HepG2 (cell line): ENCODE data around the gene CST4. TPM values are rescaled to one million over a fixed set of nuclear protein-coding genes. Genes with fewer than 3 reads are reported as not detected.

Source experiments
- ATAC-seq: fragments of 200-7000 bp; cut with Tn5 transposase; 3 replicates; pipeline ENCODE4 v1.9.1; 2020; ENCODE audit warnings: mild to moderate bottlenecking, moderate library complexity
- BruUV-seq: library from RNA; stranded (reverse); fragments of 400-500 nt; replicated peaks from 2 replicates; lab custom pipeline; 2021; lab: Mats Ljungman, UMichigan
- CTCF ChIA-PET: fragments of 300-600 bp; formaldehyde crosslinking; extraction: SDS; loops from one replicate; lab custom pipeline; 2021; ENCODE audit warnings: low total read pairs, inconsistent platforms, low intra/inter-chr PET ratio; lab: Yijun Ruan, JAX
- POLR2A ChIA-PET: fragments of 350-600 bp; sonication (Branson Sonifier 250); formaldehyde crosslinking; loops from one replicate; lab custom pipeline; 2020; ENCODE audit warnings: antibody characterized with exemption, inconsistent platforms; lab: Yijun Ruan, JAX
- DNase-seq: peaks from one replicate; pipeline ENCODE4 v3.0.0-alpha.2; 2015; ENCODE audit warnings: low spot score
- FAIRE-seq: peaks from 3 replicates; lab custom pipeline; 2011; peaks lifted over from hg19 to GRCh38; lab: Jason Lieb, UNC
- H2AFZ ChIP-seq: one replicate; pipeline ENCODE4 v1.6.1; 2011; ENCODE audit warnings: low read length, inconsistent platforms
- H3K27ac ChIP-seq: fragments of 300-600 bp; 3 replicates; pipeline ENCODE4 v1.8.0; 2011; ENCODE audit warnings: mixed run types, mild to moderate bottlenecking, mixed read lengths, low read length, inconsistent platforms; ENCODE audit not compliant: insufficient read depth; ENCODE audit errors: extremely low read length
- H3K27me3 ChIP-seq, 2 experiments: fragments of 200-600 bp in 1 of 2; 2 replicates in 1 of 2; 3 replicates in 1 of 2; pipeline versions ENCODE4 v1.6.0 to v1.8.0; 2011; ENCODE audit warnings: low read length in 2 of 2, mild to moderate bottlenecking in 2 of 2, moderate library complexity in 2 of 2, inconsistent platforms in 1 of 2; ENCODE audit not compliant: insufficient read depth in 2 of 2, control insufficient read depth in 1 of 2
- H3K36me3 ChIP-seq, 2 experiments: fragments of 200-600 bp in 1 of 2; replicated peaks in 1 of 2; 2 replicates in 1 of 2; 3 replicates in 1 of 2; pipeline versions ENCODE4 v1.5.1 to v1.8.0; 2011; ENCODE audit warnings: low read length in 2 of 2, inconsistent platforms in 1 of 2; ENCODE audit not compliant: insufficient read depth in 2 of 2, control insufficient read depth in 1 of 2
- H3K4me1 ChIP-seq: 2 replicates; pipeline ENCODE4 v1.5.1; 2012; ENCODE audit warnings: low read length, inconsistent platforms; ENCODE audit not compliant: insufficient read depth
- H3K4me2 ChIP-seq: 2 replicates; pipeline ENCODE4 v1.6.0; 2011; ENCODE audit warnings: low read depth, low read length, inconsistent platforms
- H3K4me3 ChIP-seq, 3 experiments: fragments of 200-600 bp in 1 of 3; sonication (generic), shearing (Covaris generic) in 1 of 3; replicated peaks in 1 of 3; 2 replicates each; pipeline ENCODE4 v1.5.1; 2011 to 2016; ENCODE audit warnings: low read length in 3 of 3, inconsistent platforms in 2 of 3, low read depth in 2 of 3, mild to moderate bottlenecking in 2 of 3, control low read depth in 1 of 3, mixed read lengths in 1 of 3; ENCODE audit not compliant: insufficient read depth in 1 of 3
- H3K79me2 ChIP-seq: one replicate; pipeline ENCODE4 v1.6.1; 2011; ENCODE audit warnings: low read length, inconsistent platforms; ENCODE audit not compliant: insufficient read depth
- H3K9ac ChIP-seq: 2 replicates; pipeline ENCODE4 v1.6.0; 2011; ENCODE audit warnings: mild to moderate bottlenecking, low read depth, low read length, inconsistent platforms; ENCODE audit not compliant: insufficient read depth
- H3K9me3 ChIP-seq: 2 replicates; pipeline ENCODE4 v1.5.1; 2012; ENCODE audit warnings: mild to moderate bottlenecking, low read length
- H4K20me1 ChIP-seq: 2 replicates; pipeline ENCODE4 v1.6.0; 2011; ENCODE audit warnings: inconsistent platforms, mild to moderate bottlenecking, low read length, moderate library complexity; ENCODE audit not compliant: insufficient read depth
- AGO1 ChIP-seq: fragments of 200-400 bp; formaldehyde crosslinking; IDR thresholded peaks from 2 replicates; pipeline ENCODE4 v1.6.1; 2017; ENCODE audit warnings: mild to moderate bottlenecking, low read depth, low read length, moderate library complexity; ENCODE audit not compliant: poor library complexity, severe bottlenecking
- ATM ChIP-seq: fragments of 450-650 bp; IDR thresholded peaks from 2 replicates; pipeline ENCODE4 v1.7.1; 2017; ENCODE audit warnings: mild to moderate bottlenecking, borderline replicate concordance
- CCAR2 ChIP-seq: fragments of 200-400 bp; formaldehyde crosslinking; optimal IDR thresholded peaks from 2 replicates; pipeline ENCODE3; 2018; ENCODE audit warnings: low read depth, mild to moderate bottlenecking, low read length, moderate library complexity
- FOXP1 ChIP-seq, 2 experiments: fragments of 450-650 bp in 1 of 2; IDR thresholded peaks; 2 replicates each; pipeline ENCODE4 v1.6.1; 2017 to 2018; ENCODE audit warnings: antibody characterized with exemption in 1 of 2
- MATR3 ChIP-seq: sonication (generic); formaldehyde crosslinking; IDR thresholded peaks from 2 replicates; pipeline ENCODE4 v1.4.0; 2020; ENCODE audit warnings: missing genetic modification reagents
- NR2C2 ChIP-seq: sonication (generic); formaldehyde crosslinking; IDR thresholded peaks from 2 replicates; pipeline ENCODE4 v1.4.0; 2020; ENCODE audit warnings: missing genetic modification reagents, mild to moderate bottlenecking, moderate library complexity, borderline replicate concordance
- PAF1 ChIP-seq: IDR thresholded peaks from 2 replicates; pipeline ENCODE4 v1.6.1; 2016; ENCODE audit warnings: missing genetic modification reagents, missing compliant biosample characterization
- PCBP2 ChIP-seq: fragments of 200-400 bp; formaldehyde crosslinking; optimal IDR thresholded peaks from 2 replicates; pipeline ENCODE3; 2018; ENCODE audit warnings: low read length, low read depth; ENCODE audit not compliant: poor library complexity, severe bottlenecking
- PHB2 ChIP-seq: fragments of 450-650 bp; IDR thresholded peaks from 2 replicates; pipeline ENCODE4 v1.6.1; 2018; ENCODE audit not compliant: partially characterized antibody
- PHF20 ChIP-seq: sonication (generic); formaldehyde crosslinking; IDR thresholded peaks from 2 replicates; pipeline ENCODE4 v1.5.0; 2020; ENCODE audit warnings: mild to moderate bottlenecking, missing genetic modification reagents
- PREB ChIP-seq: sonication (generic); formaldehyde crosslinking; IDR thresholded peaks from 2 replicates; pipeline ENCODE4 v1.4.0; 2020; ENCODE audit warnings: missing genetic modification reagents
- RAD21 ChIP-seq: fragments of 450-650 bp; formaldehyde crosslinking; IDR thresholded peaks from 2 replicates; pipeline ENCODE4 v1.5.0; 2020; ENCODE audit warnings: mild to moderate bottlenecking
- TRAFD1 ChIP-seq: sonication (generic); formaldehyde crosslinking; IDR thresholded peaks from 2 replicates; pipeline ENCODE4 v1.5.1; 2020; ENCODE audit warnings: missing genetic modification reagents, mild to moderate bottlenecking, borderline replicate concordance
- U2AF2 ChIP-seq: fragments of 200-400 bp; formaldehyde crosslinking; IDR thresholded peaks from 2 replicates; pipeline ENCODE4 v1.6.1; 2017; ENCODE audit warnings: low read depth, mild to moderate bottlenecking, low read length
- ZFP1 ChIP-seq: IDR thresholded peaks from 2 replicates; pipeline ENCODE4 v1.6.1; 2016
- ZFP41 ChIP-seq: sonication (generic); formaldehyde crosslinking; IDR thresholded peaks from 2 replicates; pipeline ENCODE4 v1.4.0; 2020; ENCODE audit warnings: mild to moderate bottlenecking, missing genetic modification reagents, borderline replicate concordance
- ZNF207 ChIP-seq: fragments of 450-650 bp; IDR thresholded peaks from 2 replicates; pipeline ENCODE4 v1.6.1; 2016; ENCODE audit warnings: antibody characterized with exemption, borderline replicate concordance
- ZNF282 ChIP-seq: fragments of 450-650 bp; IDR thresholded peaks from 2 replicates; pipeline ENCODE4 v1.6.1; 2018; ENCODE audit not compliant: partially characterized antibody
- ZNF331 ChIP-seq: sonication (generic); formaldehyde crosslinking; IDR thresholded peaks from 2 replicates; pipeline ENCODE4 v1.4.0; 2020; ENCODE audit warnings: missing genetic modification reagents
- WGBS: methylation state at CpG from one replicate; pipeline ENCODE4 v1.1.6; 2017; ENCODE audit warnings: low lambda C conversion rate; 5-methylcytosine and 5-hydroxymethylcytosine counted together
- in situ Hi-C: cut with HindIII; loops from 2 replicates; pipeline ENCODE4 v1.10.0; 2017; ENCODE audit warnings: low pct_unique_long_range_greater_than_20kb; ENCODE audit not compliant: extremely low pct_ligation_motif_present
- intact Hi-C: fragments of 100-400 bp; cut with micrococcal nuclease; formaldehyde crosslinking; loops from one replicate; pipeline ENCODE4 v1.10.0; 2022; ENCODE audit not compliant: unreplicated experiment
- polyA plus RNA-seq, 8 experiments: library from polyadenylated mRNA; depleted of rRNA in 3 of 8; stranded (reverse) in 7 of 8; unstranded in 1 of 8; fragments of >200 nt; fragmentation: Illumina TruSeq in 4 of 8; extraction: Trizol in 4 of 8; gene quantifications; 2 replicates each; pipeline versions ENCODE4 v1.2.1 to v1.2.3, GENCODE V29; 2011 to 2016; ENCODE audit warnings: low read depth in 4 of 8, missing spikeins in 1 of 8, mixed read lengths in 1 of 8; ENCODE audit not compliant: insufficient read depth in 1 of 8
- total RNA-seq, 5 experiments: library from RNA; depleted of rRNA; stranded (reverse); fragments of >200 nt; fragmentation: Illumina TruSeq; extraction: Trizol; gene quantifications; 2 replicates each; pipeline ENCODE4 v1.2.3, GENCODE V29; 2016; ENCODE audit warnings: low read depth in 1 of 5

Gene CST4
- total and polyA plus RNA-seq, 2 of the 13 experiments (the other 11 are each of a cell fraction or from before 2014, with no cell fraction given) = not detected

GRCh38 chr20:23725102-23725501, 36.3 kb upstream of the CST4 start:
- no peak overlapping the region for H3K4me2 ChIP-seq
- CTCF ChIA-PET = no interaction called here
- no peaks in the 10 kb centered on the region for H3K9me3 ChIP-seq
- no peak overlapping the region for H3K27ac ChIP-seq
- no TSS peak for BruUV-seq
- no peaks in the 10 kb centered on the region for H3K36me3 ChIP-seq
- intact Hi-C loops = no loop called here
- WGBS = under 1% methylated on average over 3 of the region's 3 CpGs
- no peak for DNase-seq
- POLR2A ChIA-PET = no interaction called here
- no peak overlapping the region for H3K4me3 ChIP-seq
- no peaks in the 10 kb centered on the region for H3K79me2 ChIP-seq
- no peak for FAIRE-seq
- H3K9ac ChIP-seq = no peak overlapping the region
- no peak for ATAC-seq
- H3K27me3 ChIP-seq = no peaks in the 10 kb centered on the region
- H4K20me1 ChIP-seq = no peaks in the 10 kb centered on the region
- in situ Hi-C loops = no loop called here
- no peak overlapping the region for H2AFZ ChIP-seq
- H3K4me1 ChIP-seq = no peaks in the 10 kb centered on the region
- TF ChIP-seq ZFP1 (CRISPR knock-in tag) = no peak
- TF ChIP-seq NR2C2 (CRISPR knock-in tag) = no peak
- TF ChIP-seq CCAR2 = no peak
- no peak for TF ChIP-seq PHF20 (CRISPR knock-in tag)
- TF ChIP-seq ZNF282 = peak; percentile 52
- no peak for TF ChIP-seq ZFP41 (CRISPR knock-in tag)
- no peak for TF ChIP-seq RAD21
- TF ChIP-seq ATM = peak; percentile 77; the same call in 1 of the 2 replicates
- no peak for TF ChIP-seq AGO1
- TF ChIP-seq PCBP2 = no peak
- no peak for TF ChIP-seq ZNF331 (CRISPR knock-in tag)
- TF ChIP-seq ZNF207 = peak; percentile 68; the same call in 1 of the 2 replicates
- TF ChIP-seq PAF1 (CRISPR knock-in tag) = no peak
- no peak for TF ChIP-seq TRAFD1 (CRISPR knock-in tag)
- TF ChIP-seq U2AF2 = no peak
- peak; percentile 70 for TF ChIP-seq PHB2
- TF ChIP-seq PREB (CRISPR knock-in tag) = no peak
- TF ChIP-seq FOXP1 (IDR thresholded peaks at IDR 0.05) = peak; percentile 62; the same call in 1 of the 2 replicates
- TF ChIP-seq FOXP1 (CRISPR knock-in tag; IDR thresholded peaks at IDR 0.05) = no peak
- no peak for TF ChIP-seq MATR3
